ENCODE data around the gene FIGN. TPM values are rescaled to one million over a fixed set of nuclear protein-coding genes. Genes with fewer than 3 reads are reported as not detected.

Gene FIGN
- total and polyA plus RNA-seq, 2 of the 4 experiments (the other 2 are of a cell fraction) = 0.77 to 0.90 TPM

GRCh38 chr2:163709270-163709669, 26.5 kb downstream of the FIGN start:
- TF ChIP-seq BHLHE40 (IDR thresholded peaks at IDR 0.05; ENCODE audit: low read depth, low read length) (no peak), RFX5 (IDR thresholded peaks at IDR 0.05; ENCODE audit: low read depth, low read length) (no peak), USF2 (IDR thresholded peaks at IDR 0.05; ENCODE audit: low read depth, low read length) (no peak), MAFK (IDR thresholded peaks at IDR 0.05; ENCODE audit: low read depth, low read length) (no peak), CTCF (conservative IDR thresholded peaks at IDR 0.05; ENCODE audit: low read depth, low read length) (no peak), MAZ (IDR thresholded peaks at IDR 0.05; ENCODE audit: borderline replicate concordance, low read depth, low read length) (no peak), CEBPB (IDR thresholded peaks at IDR 0.05; ENCODE audit: low read depth, low read length) (no peak), ELK1 (IDR thresholded peaks at IDR 0.05; ENCODE audit: borderline replicate concordance, low read depth, low read length) (no peak), NFE2L2 (IDR thresholded peaks at IDR 0.05; ENCODE audit: low read depth, low read length) (no peak), RAD21 (IDR thresholded peaks at IDR 0.05; ENCODE audit: low read length) (no peak), SMC3 (IDR thresholded peaks at IDR 0.05; ENCODE audit: low read depth, low read length) (no peak), FOS (IDR thresholded peaks at IDR 0.05; ENCODE audit: low read depth, low read length) (no peak), MXI1 (IDR thresholded peaks at IDR 0.05; ENCODE audit: borderline replicate concordance, low read depth, low read length) (no peak), CHD1 (IDR thresholded peaks at IDR 0.05; ENCODE audit: low read depth, low read length) (no peak)
- Histone ChIP-seq H3K18ac (ENCODE audit: low read depth, low read length) (no peak overlapping the region), H3K4me1 (ENCODE audit: control insufficient read depth, insufficient read depth, low read length) (no peaks in the 10 kb centered on the region), H2BK5ac (ENCODE audit: low read depth, low read length, poor library complexity, severe bottlenecking) (no peak overlapping the region), H4K5ac (ENCODE audit: low read depth, low read length) (no peak overlapping the region), H3K36me3 (ENCODE audit: control insufficient read depth, insufficient read depth, low read length) (no peaks in the 10 kb centered on the region), H3K14ac (replicated peaks; ENCODE audit: low read depth, low read length) (no peak overlapping the region), H3K23ac (ENCODE audit: low read depth, low read length) (no peak overlapping the region), H4K91ac (ENCODE audit: insufficient read depth, low read depth, low read length) (no peak overlapping the region), H2AFZ (replicated peaks; ENCODE audit: low read length, poor library complexity) (no peak overlapping the region), H2AK5ac (ENCODE audit: low read depth, low read length) (no peak overlapping the region), H2AK9ac (replicated peaks; ENCODE audit: low read depth, low read length, poor library complexity) (no peak overlapping the region), H3K27ac (ENCODE audit: insufficient read depth, low read length) (no peak overlapping the region), H4K20me1 (ENCODE audit: insufficient read depth, low read length) (no peaks in the 10 kb centered on the region; the same call in 1 of the 2 replicates), H2BK120ac (ENCODE audit: low read depth, low read length) (no peak overlapping the region), H3K4ac (ENCODE audit: low read depth, low read length) (no peak overlapping the region), H3K4me2 (ENCODE audit: low read depth, low read length) (no peak overlapping the region), H2BK15ac (ENCODE audit: low read depth, low read length) (no peak overlapping the region), H2BK20ac (ENCODE audit: low read depth, low read length) (no peak overlapping the region), H3K56ac (ENCODE audit: extremely low read depth, insufficient read depth, low read length) (no peak overlapping the region), H3K27me3 (ENCODE audit: control insufficient read depth, insufficient read depth, low read length) (no peaks in the 10 kb centered on the region), H3K9me3 (ENCODE audit: control insufficient read depth, insufficient read depth, low read length) (no peaks in the 10 kb centered on the region), H4K8ac (ENCODE audit: low read depth in 2 of 2, low read length in 2 of 2) (no peak overlapping the region), H3K9ac (ENCODE audit: low read depth, low read length) (no peak overlapping the region), H3K79me1 (ENCODE audit: low read depth in 1 of 2, low read length in 2 of 2) (peaks cover 0 to 4% of the 10 kb centered on the region in 2 experiments; a peak in 2 of 4 replicates), H3K4me3 (ENCODE audit: insufficient read depth, low read depth, low read length) (no peak overlapping the region), H3K9me1 (ENCODE audit: insufficient read depth, low read length) (no peaks in the 10 kb centered on the region)
- WGBS, 2 experiments (ENCODE audit: extremely low coverage in 2 of 2, insufficient read length in 1 of 2) = no CpG with 5 or more reads among the region's 2 CpGs
- POLR2A ChIA-PET (ENCODE audit: unreplicated experiment) = no interaction called here
- intact Hi-C loops (cut with micrococcal nuclease) (no loop called here), in situ Hi-C loops (cut with MboI; ENCODE audit: low sequenced_read_pairs) (no loop called here), dilution Hi-C loops (cut with HindIII; ENCODE audit: low sequenced_read_pairs, unreplicated experiment) (no loop called here)
- DNase-seq (no peak), ATAC-seq (ENCODE audit: low read depth) (no peak)
- CTCF ChIA-PET = no interaction called here
- BruUV-seq (replicated peaks) = no TSS peak

All from IMR-90 (cell line).